Smooth muscle cell (in vitro differentiated cells): ENCODE results near the gene PEAK1. TPM values are rescaled to one million over a fixed set of nuclear protein-coding genes. Genes with fewer than 3 reads are reported as not detected.
A peak's percentile ranks its signal among the peaks of the same experiment; 100 is the strongest.

Source experiments
- DNase-seq: peaks from one replicate; lab custom pipeline; 2025; ENCODE audit not compliant: unreplicated experiment; lab: John Stamatoyannopoulos, UW
- H2AFZ ChIP-seq: fragments of 200-600 bp; sonication (generic); 2 replicates; pipeline ENCODE4 v1.6.0; 2016; ENCODE audit warnings: antibody characterized with exemption, low read depth, mild to moderate bottlenecking
- H3F3A ChIP-seq: fragments of 200-600 bp; sonication (generic); 2 replicates; pipeline ENCODE4 v1.6.0; 2017; ENCODE audit warnings: antibody characterized with exemption, low read depth
- H3K27ac ChIP-seq: fragments of 200-600 bp; sonication (generic); 2 replicates; pipeline ENCODE4 v1.5.1; 2016; ENCODE audit warnings: low read depth, mild to moderate bottlenecking
- H3K27me3 ChIP-seq: fragments of 200-600 bp; sonication (generic); 2 replicates; pipeline ENCODE4 v1.6.1; 2016; ENCODE audit warnings: low read depth, mild to moderate bottlenecking
- H3K36me3 ChIP-seq: fragments of 200-600 bp; sonication (generic); 2 replicates; pipeline ENCODE4 v1.5.1; 2016; ENCODE audit warnings: low read depth
- H3K4me1 ChIP-seq: fragments of 200-600 bp; sonication (generic); 2 replicates; pipeline ENCODE4 v1.5.1; 2016; ENCODE audit warnings: low read depth
- H3K4me2 ChIP-seq: fragments of 200-600 bp; sonication (generic); 2 replicates; pipeline ENCODE4 v1.6.0; 2016; ENCODE audit warnings: mild to moderate bottlenecking
- H3K4me3 ChIP-seq: fragments of 200-600 bp; sonication (generic); 2 replicates; pipeline ENCODE4 v1.5.1; 2016; ENCODE audit warnings: mild to moderate bottlenecking
- H3K79me2 ChIP-seq: fragments of 200-600 bp; sonication (generic); 2 replicates; pipeline ENCODE4 v1.6.0; 2016; ENCODE audit warnings: low read depth, mild to moderate bottlenecking
- H3K9ac ChIP-seq: fragments of 200-600 bp; sonication (generic); 2 replicates; pipeline ENCODE4 v1.6.0; 2016; ENCODE audit warnings: low read depth
- H3K9me3 ChIP-seq: fragments of 200-600 bp; sonication (generic); replicated peaks from 2 replicates; pipeline ENCODE4 v1.5.1; 2016; ENCODE audit warnings: low read depth
- H4K20me1 ChIP-seq: fragments of 200-600 bp; sonication (generic); 2 replicates; pipeline ENCODE4 v1.6.0; 2016; ENCODE audit warnings: low read depth
- whole genome bisulfite sequencing: methylation state at CpG from one replicate; pipeline ENCODE4 v1.1.7; 2016; ENCODE audit warnings: low lambda C conversion rate; 5-methylcytosine and 5-hydroxymethylcytosine counted together
- polyA plus RNA-seq: library from polyadenylated mRNA; unstranded; fragments of >200 nt; fragmentation: Nextera tagmentation; extraction: Ambion mirVana; gene quantifications from 2 replicates; pipeline ENCODE4 v1.2.1, GENCODE V29; 2016
- total RNA-seq: library from RNA; depleted of rRNA; stranded (reverse); fragments of >200 nt; gene quantifications from 2 replicates; pipeline ENCODE4 v1.2.3, GENCODE V29; 2014
- TF ChIP-seq, protein P1 (sequence below): fragments of 200-600 bp; sonication (generic); IDR thresholded peaks from 2 replicates; pipeline ENCODE4 v1.5.1; 2017; ENCODE audit warnings: borderline replicate concordance, mild to moderate bottlenecking, antibody characterized with exemption; ENCODE audit not compliant: insufficient read depth, poor library complexity, severe bottlenecking

PEAK1 gene
- total and polyA plus RNA-seq, 2 experiments from 2014 or later = 5.6 to 21.9 TPM

DNA sequence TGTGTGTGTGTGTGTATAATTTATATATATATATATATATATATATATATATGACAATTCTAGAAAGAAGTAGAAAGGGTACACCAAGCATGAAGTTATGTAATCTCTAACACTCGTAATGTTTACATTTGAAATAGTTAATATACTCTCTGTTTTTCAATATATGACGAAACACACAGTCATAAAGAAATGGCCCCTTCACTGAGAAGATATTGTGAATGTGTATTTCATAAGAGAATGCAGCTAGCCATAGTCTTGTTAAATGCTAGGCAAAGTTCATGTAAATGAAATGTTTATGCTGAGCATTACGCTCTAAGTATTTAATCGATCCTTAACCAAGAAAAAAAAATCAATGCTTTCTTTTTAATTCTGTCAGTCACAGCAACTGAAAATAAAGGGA is 194.3 kb downstream of the PEAK1 start:
- Histone ChIP-seq H3K4me3 (no peak overlapping the region), H3K4me1 (peaks cover 30% of the 10 kb centered on the region), H3K27ac (no peak overlapping the region), H2AFZ (no peak overlapping the region), H3K27me3 (no peaks in the 10 kb centered on the region), H4K20me1 (peaks cover 3% of the 10 kb centered on the region), H3K4me2 (no peak overlapping the region), H3K9ac (no peak overlapping the region), H3K79me2 (no peaks in the 10 kb centered on the region), H3K36me3 (no peaks in the 10 kb centered on the region), H3F3A (no peaks in the 10 kb centered on the region), H3K9me3 (no peaks in the 10 kb centered on the region)
- WGBS = 80% methylated on average over 4 of the region's 4 CpGs
- TF ChIP-seq, protein P1, sequence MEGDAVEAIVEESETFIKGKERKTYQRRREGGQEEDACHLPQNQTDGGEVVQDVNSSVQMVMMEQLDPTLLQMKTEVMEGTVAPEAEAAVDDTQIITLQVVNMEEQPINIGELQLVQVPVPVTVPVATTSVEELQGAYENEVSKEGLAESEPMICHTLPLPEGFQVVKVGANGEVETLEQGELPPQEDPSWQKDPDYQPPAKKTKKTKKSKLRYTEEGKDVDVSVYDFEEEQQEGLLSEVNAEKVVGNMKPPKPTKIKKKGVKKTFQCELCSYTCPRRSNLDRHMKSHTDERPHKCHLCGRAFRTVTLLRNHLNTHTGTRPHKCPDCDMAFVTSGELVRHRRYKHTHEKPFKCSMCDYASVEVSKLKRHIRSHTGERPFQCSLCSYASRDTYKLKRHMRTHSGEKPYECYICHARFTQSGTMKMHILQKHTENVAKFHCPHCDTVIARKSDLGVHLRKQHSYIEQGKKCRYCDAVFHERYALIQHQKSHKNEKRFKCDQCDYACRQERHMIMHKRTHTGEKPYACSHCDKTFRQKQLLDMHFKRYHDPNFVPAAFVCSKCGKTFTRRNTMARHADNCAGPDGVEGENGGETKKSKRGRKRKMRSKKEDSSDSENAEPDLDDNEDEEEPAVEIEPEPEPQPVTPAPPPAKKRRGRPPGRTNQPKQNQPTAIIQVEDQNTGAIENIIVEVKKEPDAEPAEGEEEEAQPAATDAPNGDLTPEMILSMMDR = no peak
- DNase-seq = no peak

DNA sequence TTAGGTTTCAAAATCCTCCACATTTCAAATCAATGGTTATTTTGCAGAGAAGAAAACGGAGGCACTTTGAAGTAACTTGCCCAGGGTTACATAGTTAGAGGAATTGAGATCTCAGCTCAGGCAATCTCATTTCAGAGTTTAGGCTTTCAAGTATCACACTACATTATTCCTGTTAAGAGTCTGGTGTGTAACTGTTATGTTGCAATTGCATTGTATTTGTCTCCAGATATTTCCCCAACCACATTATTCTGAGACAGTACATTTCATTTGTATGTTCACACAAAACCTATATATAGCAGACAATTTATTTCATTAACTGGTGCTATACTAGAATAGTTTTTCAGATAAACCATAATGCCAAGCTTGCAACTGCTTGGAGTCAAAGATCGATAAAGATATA is 194.8 kb downstream of the PEAK1 start:
- H3K9me3 ChIP-seq = no peaks in the 10 kb centered on the region
- no peak overlapping the region for H3K4me2 ChIP-seq
- peaks cover 3% of the 10 kb centered on the region for H4K20me1 ChIP-seq
- no peak overlapping the region for H3K4me3 ChIP-seq
- TF ChIP-seq, protein P1 = no peak
- no peak overlapping the region for H3K9ac ChIP-seq
- H3K27ac ChIP-seq = no peak overlapping the region
- no peak overlapping the region for H2AFZ ChIP-seq
- 89% methylated on average over 2 of the region's 2 CpGs for WGBS
- H3K79me2 ChIP-seq = no peaks in the 10 kb centered on the region
- no peaks in the 10 kb centered on the region for H3F3A ChIP-seq
- no peak for DNase-seq
- H3K27me3 ChIP-seq = no peaks in the 10 kb centered on the region
- no peaks in the 10 kb centered on the region for H3K36me3 ChIP-seq
- peaks cover 30% of the 10 kb centered on the region for H3K4me1 ChIP-seq

DNA sequence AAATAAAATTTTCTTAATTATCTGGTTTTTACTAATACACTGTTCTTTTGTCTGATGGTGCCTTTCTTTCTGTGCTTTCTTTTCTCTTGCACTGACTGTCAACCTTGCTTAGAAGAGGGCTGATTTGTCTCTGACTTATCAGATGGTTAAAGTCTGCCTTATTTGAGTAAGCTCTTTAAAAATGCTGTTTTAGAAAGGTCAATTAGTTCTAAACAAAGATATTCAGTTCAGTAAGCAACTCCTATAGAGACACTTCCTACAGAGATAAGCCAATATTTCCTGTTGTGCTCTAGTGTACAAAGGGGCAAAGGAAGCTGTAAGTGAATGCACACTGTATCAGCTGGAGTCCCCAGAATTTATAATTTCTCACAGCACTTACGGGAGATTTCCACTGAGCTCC is 195.6 kb downstream of the PEAK1 start:
- no peak overlapping the region for H2AFZ ChIP-seq
- TF ChIP-seq, protein P1 = no peak
- H3K4me1 ChIP-seq = peaks cover 30% of the 10 kb centered on the region
- H4K20me1 ChIP-seq = peaks cover 3% of the 10 kb centered on the region
- 67% methylated on average over 1 of the region's 1 CpG for WGBS
- no peak for DNase-seq
- H3K9me3 ChIP-seq = no peaks in the 10 kb centered on the region
- no peak overlapping the region for H3K9ac ChIP-seq
- no peaks in the 10 kb centered on the region for H3F3A ChIP-seq
- no peaks in the 10 kb centered on the region for H3K36me3 ChIP-seq
- no peak overlapping the region for H3K4me3 ChIP-seq
- no peaks in the 10 kb centered on the region for H3K79me2 ChIP-seq
- no peaks in the 10 kb centered on the region for H3K27me3 ChIP-seq
- H3K27ac ChIP-seq = peak overlapping the region; percentile 43
- peak overlapping the region; percentile 69 for H3K4me2 ChIP-seq

DNA sequence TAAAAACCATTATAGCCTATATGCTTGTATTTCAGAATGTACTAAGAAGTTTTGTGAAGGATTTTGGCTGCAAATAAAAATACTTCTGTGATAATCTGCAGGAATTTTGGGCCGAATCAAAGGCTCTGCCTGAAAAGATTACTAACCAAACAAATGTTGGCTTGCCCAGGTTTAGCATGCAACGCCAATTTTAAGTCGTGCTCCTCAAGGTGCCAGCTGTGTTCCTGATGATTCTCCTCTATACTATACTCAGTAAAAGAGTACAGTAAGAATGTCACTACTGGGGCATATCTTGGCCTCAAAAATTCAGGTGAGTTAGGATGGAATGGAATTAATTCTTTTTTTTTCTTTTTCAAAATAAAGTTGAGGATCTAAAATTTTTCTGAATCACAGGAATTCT is 198.2 kb downstream of the PEAK1 start:
- Histone ChIP-seq H3K9me3 (no peaks in the 10 kb centered on the region), H3K9ac (no peak overlapping the region), H3F3A (no peaks in the 10 kb centered on the region), H3K4me2 (no peak overlapping the region), H3K4me3 (no peak overlapping the region), H3K27ac (no peak overlapping the region), H3K36me3 (no peaks in the 10 kb centered on the region), H3K4me1 (peaks cover 30% of the 10 kb centered on the region), H4K20me1 (peaks cover 3% of the 10 kb centered on the region), H2AFZ (no peak overlapping the region), H3K79me2 (no peaks in the 10 kb centered on the region), H3K27me3 (no peaks in the 10 kb centered on the region)
- WGBS = 96% methylated on average over 3 of the region's 3 CpGs
- DNase-seq = no peak
- TF ChIP-seq, protein P1 = no peak
